HG02759 (cell line): ENCODE measurements around the gene SLC22A1.
"Not testable (repeated sequence)": the region's sequence is repeated elsewhere in the genome, so short reads cannot be mapped to it uniquely, and the experiment has no call there.

Experiments
- ATAC-seq: cut with Tn5 transposase; IDR thresholded peaks from one replicate; pipeline ENCODE4 v1.9.1; 2021; ENCODE audit warnings: mild to moderate bottlenecking, moderate library complexity; ENCODE audit not compliant: unreplicated experiment

SLC22A1 gene

DNA sequence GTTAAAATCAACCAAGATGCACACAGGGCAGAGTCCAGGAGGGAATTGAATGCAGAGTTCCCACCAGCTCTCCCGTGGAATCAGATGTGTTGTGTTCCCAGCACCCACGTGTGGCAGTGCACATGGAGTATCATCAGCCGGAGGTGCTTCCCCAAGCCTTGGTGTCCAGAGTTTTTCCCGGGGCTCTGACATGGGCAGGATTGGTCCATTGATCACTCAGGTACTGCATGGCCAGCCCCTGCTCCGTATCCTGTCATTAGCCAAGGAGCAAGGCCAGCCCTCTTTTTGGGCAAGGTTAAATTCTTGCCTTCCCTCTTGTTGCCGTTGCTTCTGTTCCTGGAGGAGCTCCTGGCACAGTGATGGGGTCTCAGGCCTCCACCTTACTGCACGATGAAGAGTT, 28.6 kb upstream of the SLC22A1 start:
- no peak for ATAC-seq

DNA sequence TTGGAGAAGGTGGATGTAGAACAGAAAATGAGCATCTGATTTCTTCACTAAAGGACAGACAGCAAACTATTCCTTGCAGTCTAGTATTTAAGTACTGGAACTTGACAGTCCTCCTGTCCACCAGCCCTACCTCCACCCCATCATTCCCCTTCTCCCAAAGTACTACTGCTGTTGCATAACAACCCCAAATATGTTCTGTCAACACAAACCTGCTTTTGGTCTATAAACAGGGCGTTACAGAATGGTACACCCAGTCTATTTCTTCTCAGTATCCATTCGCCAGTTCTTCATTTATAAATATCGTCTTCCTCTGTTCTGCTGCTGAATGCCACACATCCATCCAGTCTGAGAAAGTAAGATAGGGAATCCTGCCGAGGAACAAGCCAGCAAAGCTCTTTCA, 27.7 kb upstream of the SLC22A1 start:
- ATAC-seq = no peak

DNA sequence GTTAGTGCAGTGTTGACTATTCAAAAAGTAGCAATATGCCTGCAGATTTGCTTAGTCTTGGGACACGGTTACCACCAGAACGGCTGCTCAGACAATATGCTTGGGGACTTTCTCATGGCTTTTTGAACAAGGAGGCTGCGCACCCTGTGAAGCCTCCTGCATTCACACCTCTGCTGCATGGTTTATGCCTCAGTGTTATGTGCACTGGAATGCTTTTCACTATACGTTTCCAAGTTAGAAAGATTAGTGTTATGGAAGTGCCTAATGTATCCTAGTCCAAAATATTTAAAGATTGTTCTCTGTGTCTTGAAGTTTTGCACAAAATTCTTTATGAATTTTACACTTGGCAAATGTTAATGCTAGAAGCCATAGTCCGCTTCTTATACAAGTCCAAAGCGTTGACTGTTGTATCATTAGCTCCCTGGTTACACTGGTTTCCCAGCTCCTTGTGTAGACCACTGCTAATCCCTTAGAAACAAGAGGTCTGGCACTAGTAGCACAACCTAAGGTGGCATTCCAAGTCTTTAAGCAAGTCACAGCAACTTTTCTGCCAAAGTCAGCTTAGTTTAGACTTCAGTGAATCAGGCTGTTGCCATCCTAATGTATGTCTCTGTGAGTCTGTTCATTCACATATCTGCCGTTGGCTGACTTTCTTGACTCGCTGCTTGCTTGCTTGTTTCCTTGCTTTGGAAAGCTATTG, 26.3 kb upstream of the SLC22A1 start:
- ATAC-seq = no peak

DNA sequence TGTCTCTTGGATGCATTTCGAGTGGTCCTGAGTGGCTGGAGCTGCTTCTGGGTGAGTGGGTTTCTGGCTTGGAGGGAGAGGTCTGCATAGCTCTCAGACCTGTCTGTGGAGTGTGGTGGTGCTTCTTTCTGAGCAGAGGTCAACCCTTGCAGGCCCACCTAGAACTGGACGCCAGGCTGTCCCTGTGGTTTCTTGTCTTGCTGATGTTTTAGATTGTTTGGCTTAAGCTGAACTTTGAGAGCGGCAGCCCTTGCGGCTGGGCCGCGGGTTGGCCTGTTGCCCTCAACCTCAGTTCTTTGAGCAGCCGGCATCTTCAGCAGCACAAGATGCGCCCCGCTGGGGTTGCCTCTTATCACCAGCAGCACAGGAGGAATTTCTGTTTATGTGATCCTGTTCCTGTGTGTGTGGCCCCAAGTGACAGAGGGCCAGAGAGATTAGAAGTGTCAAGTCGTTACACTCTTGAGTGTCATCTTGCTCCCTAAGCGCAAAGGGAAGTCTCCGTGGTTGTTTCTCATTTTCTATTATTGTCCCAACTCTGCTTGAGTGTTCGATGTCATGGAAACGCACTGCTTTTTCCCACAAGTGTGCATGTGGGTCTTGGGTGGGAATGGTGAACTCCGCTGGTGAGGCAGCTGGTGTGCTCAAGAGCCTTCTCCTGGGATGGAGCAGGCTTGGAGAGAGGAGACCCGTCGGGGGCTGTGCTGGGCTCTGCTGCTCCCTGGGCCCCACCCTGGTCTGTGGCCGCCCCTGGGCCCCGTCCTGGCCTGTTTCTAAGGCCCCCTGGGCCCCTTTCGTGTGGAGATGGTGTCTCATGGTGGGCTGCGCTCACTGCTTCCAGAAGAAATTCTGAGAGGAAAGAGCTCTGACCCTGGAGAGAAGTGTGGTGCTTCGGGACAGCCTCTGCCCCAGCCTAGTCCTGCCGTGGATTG, 20.1 kb upstream of the SLC22A1 start:
- no peak for ATAC-seq

DNA sequence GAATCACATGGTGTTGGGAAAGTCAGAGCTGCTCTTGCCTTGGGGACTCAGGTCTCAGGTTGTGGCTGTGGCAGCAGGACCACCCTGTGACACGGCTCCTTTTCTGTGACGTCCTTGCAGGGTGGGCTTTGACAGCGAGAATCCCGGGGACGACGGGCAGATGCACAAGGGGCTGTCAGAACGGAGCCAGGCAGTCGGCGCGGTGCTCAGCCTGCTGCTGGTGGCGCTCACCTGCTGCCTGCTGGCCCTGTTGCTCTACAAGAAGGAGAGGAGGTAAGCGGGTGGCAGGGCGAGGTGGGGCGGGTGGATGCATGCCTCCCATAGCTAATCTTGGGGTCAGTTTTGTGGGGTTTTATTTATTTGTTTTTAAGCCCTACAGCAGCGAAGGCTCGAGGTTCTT, 19.2 kb upstream of the SLC22A1 start:
- ATAC-seq = no peak

DNA sequence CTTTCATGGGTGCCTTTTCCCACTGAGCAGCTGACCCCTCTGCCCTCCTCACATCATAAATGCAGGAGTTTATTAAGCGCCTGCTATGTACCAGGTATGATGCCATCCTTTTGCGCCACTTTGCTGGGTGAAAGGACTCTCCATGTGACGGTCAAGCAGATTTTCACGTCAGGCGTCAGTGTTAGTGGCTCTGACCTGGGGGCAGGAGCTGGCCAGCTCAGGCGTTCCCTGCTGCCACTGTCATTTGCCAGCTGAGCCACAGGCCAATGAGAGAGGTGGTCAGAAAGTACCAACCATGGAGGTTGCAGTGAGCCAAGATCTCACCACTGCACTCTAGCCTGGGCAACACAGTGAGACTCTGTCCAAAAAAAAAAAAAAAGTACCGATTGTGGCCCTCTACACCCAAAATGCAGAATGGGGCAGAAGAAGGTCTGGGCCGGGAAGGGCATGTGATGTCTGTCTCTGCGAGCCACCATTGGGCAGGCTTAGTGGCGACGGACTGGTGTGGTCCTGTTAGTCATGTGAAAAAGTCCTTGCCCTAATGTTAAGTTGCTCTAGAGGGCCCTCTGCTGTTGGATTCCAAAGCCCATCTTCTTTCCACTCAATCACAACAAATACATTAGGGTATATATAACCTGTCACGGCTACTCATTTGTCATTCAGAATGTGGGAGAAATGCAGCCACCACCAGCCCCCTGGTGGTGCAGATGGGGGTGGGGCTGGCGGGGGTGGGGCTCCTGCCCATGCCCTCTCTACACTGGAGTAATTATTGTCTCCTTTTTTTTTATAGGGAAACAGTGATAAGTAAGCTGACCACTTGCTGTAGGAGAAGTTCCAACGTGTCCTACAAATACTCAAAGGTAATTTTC, 18.4 kb upstream of the SLC22A1 start:
- no peak for ATAC-seq

DNA sequence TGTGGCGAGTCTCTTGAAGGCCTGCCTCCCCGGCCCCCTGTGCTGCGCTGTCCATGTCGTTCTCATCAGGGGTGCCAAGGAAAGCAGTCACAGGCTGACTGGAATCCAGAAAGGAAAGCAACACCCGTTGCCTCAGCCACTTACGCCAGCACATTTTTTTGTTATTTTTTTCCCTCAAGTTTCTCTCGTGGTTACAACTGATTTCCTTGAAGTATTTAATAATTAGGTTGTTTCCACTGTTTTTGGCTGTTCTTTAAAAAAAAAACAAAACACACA, 17.9 kb upstream of the SLC22A1 start:
- ATAC-seq = no peak

DNA sequence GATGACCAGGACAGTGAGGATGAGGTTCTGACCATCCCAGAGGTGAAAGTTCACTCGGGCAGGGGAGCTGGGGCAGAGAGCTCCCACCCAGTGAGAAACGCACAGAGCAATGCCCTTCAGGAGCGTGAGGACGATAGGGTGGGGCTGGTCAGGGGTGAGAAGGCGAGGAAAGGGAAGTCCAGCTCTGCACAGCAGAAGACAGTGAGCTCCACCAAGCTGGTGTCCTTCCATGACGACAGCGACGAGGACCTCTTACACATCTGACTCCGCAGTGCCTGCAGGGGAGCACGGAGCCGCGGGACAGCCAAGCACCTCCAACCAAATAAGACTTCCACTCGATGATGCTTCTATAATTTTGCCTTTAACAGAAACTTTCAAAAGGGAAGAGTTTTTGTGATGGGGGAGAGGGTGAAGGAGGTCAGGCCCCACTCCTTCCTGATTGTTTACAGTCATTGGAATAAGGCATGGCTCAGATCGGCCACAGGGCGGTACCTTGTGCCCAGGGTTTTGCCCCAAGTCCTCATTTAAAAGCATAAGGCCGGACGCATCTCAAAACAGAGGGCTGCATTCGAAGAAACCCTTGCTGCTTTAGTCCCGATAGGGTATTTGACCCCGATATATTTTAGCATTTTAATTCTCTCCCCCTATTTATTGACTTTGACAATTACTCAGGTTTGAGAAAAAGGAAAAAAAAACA, 16.6 kb upstream of the SLC22A1 start:
- no peak for ATAC-seq

DNA sequence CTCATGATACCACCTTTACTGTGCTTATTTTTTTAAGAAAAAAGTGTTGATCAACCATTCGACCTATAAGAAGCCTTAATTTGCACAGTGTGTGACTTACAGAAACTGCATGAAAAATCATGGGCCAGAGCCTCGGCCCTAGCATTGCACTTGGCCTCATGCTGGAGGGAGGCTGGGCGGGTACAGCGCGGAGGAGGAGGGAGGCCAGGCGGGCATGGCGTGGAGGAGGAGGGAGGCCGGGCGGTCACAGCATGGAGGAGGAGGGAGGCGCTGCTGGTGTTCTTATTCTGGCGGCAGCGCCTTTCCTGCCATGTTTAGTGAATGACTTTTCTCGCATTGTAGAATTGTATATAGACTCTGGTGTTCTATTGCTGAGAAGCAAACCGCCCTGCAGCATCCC, 15.6 kb upstream of the SLC22A1 start:
- no peak for ATAC-seq

DNA sequence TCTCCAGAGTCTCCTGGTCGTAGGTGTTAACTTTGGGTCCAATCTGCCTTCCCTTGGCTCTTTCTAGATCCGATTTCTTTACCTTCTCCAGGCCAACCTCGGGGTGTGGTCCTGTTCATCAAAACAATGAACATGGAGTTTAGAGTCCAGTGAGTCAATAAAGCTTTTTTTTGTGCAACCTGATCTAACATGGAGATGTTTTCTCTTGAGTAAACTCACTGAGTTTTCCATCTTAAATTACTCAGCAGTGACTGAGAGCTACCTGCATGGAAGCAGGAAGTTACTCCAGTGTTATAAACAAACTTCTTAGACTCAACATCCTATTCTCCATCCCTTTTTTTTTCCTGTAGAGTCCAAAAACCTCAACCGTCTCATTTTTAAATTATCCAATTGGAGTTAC, 14.9 kb upstream of the SLC22A1 start:
- no peak for ATAC-seq

DNA sequence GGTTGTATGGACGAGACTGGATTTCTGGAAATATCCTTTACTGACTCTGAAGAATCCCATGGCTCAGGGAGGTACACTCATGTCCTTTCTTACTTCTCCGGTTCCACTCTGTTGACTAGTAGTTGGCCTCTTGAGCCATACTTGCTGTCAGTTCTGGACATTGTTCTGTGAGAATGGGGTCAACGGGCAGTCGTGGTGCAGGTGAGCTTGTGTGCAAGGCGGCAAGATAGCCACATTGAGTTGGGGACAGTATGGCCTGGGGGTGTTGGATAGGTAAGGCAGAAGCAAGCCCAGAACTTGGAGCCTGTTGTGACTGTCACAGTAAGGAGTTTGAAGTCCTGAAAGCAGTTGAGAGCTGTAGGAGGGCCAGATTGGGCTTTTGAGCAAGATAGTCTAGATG, 13.5 kb upstream of the SLC22A1 start:
- ATAC-seq = no peak

DNA sequence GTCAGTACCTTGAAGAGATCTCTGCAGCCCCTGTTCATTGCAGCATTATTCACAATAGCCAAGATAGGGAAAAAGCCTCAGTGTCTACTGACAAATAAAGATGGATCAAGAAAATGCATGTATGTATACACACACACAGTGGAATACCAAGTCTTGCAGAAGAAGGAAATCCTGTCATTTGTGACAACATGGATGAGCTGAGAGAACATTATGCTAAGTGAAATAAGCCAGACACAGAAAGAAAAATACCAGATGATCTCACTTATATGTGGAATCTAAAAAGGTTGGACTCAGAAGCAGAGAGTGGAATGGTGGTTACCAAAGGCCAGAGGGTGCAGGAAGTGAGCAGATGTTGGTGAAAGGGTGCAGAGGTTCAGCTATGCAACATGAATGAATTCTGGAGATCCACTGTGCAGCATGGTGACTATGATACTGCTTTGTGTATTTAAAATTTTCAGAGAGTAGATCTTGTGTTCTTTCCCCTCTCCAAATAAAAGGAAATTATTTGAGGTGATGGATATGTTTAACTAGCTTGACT, 11.0 kb upstream of the SLC22A1 start:
- ATAC-seq = no peak

DNA sequence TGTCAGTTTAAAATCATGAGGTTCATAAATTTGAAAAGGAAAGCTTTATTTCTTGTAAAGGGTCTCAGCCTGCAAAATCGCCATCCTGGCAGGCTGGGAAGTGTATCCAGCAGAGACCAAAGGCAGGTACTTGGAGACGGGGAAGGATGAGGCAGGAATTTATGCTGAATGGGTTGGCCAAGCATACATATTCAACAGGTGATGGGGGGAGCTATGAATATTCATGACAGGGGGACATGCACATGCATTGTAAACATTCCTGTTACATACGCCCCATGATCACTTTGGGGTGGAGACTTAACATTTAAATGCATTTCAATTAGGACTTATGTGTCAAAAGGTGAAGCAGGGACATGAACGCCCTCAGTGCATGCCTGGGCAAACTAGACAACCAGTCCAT, 9.8 kb upstream of the SLC22A1 start:
- ATAC-seq = no peak

DNA sequence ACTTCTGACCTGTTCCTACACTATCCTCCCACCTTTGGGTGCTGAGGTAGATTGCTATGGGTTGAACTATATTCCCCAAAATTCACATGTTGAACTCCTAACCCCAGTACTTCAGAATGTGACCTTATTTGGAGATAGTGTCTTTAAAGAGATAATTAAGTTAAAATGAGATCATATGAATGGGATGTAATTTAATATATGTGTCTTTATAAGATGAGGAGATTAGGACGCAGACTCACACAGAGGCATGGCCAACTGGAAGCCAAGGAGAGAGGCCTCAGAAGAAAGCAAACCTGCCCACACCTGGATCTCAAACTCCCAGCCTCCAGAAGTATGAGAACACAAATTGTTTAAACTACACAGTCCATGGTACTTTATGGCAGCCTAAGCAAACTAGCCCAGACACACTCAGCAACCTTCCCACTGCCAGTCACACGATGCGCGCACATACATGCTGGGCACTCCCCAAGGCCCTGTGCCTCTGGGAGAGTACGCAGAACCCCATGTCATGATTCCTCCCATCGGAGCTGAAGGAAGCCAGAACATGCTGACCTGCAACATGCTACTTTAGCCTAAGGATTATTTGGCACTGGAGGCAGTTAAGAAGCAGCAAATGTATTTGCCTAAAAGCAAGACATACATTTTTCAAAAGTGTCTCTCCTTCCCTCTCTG, 8.9 kb upstream of the SLC22A1 start:
- no peak for ATAC-seq

DNA sequence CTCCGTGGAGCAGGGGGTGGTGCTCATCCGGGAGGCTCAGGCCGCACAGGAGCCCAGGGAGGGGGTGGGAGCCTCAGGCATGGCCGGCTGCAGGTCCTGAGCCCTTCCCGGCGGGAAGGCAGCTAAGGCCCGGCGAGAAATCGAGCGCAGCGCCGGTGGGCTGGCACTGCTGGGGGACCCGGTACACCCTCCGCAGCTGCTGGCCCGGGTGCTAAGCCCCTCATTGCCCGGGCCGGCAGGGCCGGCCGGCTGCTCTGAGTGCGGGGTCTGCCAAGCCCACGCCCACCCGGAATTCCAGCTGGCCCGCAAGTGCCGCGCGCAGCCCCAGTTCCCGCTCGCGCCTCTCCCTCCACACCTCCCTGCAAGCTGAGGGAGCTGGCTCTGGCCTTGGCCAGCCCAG, 7.1 kb upstream of the SLC22A1 start:
- ATAC-seq = not testable (repeated sequence)

DNA sequence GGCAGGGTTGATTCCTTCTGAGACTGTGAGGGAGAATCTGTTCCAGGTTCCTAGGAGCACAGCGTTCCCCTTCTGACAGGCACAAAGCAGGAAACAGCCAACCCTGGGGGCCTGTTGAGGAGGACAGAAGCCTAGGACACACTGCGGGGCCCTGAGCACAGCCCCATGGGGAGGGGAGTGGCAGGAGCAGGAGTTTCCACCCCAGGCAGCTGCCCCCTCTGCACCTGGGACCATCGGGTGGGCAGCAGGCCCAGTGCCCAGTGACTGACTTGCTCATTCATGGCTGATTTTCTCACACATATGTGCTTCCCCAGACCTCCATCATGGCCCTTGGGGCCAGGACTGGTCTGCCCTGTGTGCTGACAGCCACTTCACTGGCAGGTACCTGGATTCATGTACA, 6.2 kb upstream of the SLC22A1 start:
- no peak for ATAC-seq

DNA sequence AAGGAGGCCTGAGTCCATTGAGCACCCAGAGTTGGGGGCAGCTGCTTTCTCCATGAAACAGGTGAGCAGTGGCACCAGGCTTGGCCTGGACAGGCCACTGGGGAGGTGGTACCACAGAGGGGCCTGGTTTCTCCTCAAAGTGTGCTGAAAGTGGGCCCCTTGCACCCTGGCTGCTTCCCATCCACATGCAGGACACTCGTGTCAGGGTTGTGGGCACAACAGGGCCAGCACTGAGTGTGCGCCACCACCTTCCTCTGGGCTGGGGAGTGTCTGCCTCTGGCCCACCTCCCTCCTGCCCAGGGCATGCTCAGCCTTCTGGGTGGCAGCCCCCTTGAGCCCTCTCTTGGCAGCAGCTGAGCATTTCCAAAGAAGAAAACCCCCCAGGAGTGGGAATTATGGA, 5.2 kb upstream of the SLC22A1 start:
- ATAC-seq = no peak

DNA sequence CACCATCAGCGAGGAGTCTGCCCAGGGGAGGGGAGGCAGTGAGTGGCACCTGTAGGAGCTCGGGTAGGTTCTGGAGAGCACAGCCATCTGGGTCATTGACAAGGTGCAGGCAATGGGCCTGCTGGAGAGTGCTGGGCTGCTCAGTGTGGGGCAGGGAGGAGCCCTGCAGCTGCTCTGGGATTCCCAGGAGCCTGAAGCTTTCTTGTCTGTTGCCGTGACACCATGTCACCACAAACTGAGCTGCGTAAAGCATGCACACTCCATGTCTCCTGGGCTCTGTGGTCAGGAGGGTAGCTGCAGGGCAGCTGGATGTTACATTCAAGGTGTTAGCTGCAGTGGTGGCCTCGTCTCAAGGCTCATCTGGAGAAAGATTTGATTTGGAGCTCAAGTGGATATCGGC, 4.5 kb upstream of the SLC22A1 start:
- ATAC-seq = no peak

DNA sequence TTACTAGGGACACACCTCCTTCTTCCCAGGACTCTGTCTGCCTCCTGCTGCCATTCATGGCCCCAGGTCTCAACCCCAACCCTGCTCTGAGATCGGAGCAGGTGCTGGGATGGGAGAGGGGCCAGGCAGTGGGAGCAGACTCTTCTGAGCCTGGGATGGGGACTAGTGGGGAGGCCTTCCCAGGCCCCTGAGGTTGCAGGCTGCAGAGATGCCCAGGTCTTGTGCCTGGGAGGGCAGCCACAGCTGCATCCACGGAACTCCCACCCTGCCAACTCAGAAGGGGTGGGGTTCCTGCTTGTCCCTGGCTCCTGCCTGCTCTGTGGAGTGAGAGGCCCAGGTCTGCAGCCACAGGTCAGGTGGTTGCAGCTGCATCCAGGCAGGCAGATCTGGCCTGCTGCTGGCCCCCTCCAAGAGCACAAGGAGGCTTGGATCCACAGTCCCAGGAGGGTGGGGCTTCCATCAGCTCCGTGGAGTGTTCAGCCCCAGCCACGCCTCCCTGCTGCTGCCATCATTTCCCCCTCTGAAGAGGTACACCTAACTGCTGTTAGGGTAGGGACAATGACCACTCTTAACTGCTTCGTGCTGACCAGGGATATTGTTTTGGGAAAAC, 2.9 kb upstream of the SLC22A1 start:
- no peak for ATAC-seq

DNA sequence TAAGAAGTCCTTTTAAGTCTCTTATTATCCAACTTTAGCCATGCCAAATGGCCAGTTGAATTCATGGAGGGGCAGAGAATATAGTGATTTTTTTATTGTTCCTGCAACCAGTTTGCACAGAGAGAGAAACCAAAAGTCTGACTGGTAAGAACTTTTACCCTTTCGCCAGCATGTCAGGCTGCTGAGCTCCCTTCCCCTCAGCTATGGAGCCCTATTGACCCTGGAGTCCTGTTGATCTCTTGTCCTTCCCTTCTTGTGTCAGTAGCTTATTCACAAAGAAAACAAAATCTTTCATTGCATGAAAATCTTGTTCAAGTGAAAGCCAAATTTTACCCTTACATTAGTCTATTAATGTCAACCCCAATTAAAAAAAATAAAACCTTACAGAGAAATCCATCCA, 1.5 kb upstream of the SLC22A1 start:
- ATAC-seq = no peak
